Liver (tissue), 9 donors: ENCODE measurements around the gene L1TD1. TPM values are rescaled to one million over a fixed set of nuclear protein-coding genes. Genes with fewer than 3 reads are reported as not detected.

Experiments used
- DNase-seq: peaks from one replicate; pipeline ENCODE4 v3.0.0-alpha.2; 2017; ENCODE audit warnings: low spot score
- H3K27ac ChIP-seq, 2 donors: one replicate each; pipeline ENCODE4 v1.7.0; 2013; ENCODE audit warnings: inconsistent platforms in 2 of 2, low read length in 2 of 2, control low read depth in 1 of 2, low read depth in 1 of 2, mild to moderate bottlenecking in 1 of 2
- H3K27me3 ChIP-seq, 4 donors: one replicate each; pipeline versions ENCODE4 v1.6.1 to v1.7.0; 2013; ENCODE audit warnings: low read length in 3 of 4, inconsistent platforms in 1 of 4, mild to moderate bottlenecking in 1 of 4, moderate library complexity in 1 of 4; ENCODE audit not compliant: control insufficient read depth in 4 of 4, insufficient read depth in 4 of 4
- H3K36me3 ChIP-seq, 4 donors: one replicate each; pipeline versions ENCODE4 v1.6.1 to v1.7.0; 2013; ENCODE audit warnings: low read length in 3 of 4, mild to moderate bottlenecking in 3 of 4, low read depth in 1 of 4, moderate library complexity in 1 of 4; ENCODE audit not compliant: control insufficient read depth in 4 of 4, insufficient read depth in 3 of 4
- H3K4me1 ChIP-seq, 4 donors: one replicate each; pipeline versions ENCODE4 v1.6.1 to v1.7.0; 2013; ENCODE audit warnings: low read length in 3 of 4, mild to moderate bottlenecking in 3 of 4, moderate library complexity in 1 of 4; ENCODE audit not compliant: control insufficient read depth in 4 of 4, insufficient read depth in 4 of 4
- H3K4me3 ChIP-seq, 3 donors: one replicate each; pipeline versions ENCODE4 v1.6.1 to v1.7.0; 2013; ENCODE audit warnings: low read length in 3 of 3, control low read depth in 1 of 3, low read depth in 1 of 3, mild to moderate bottlenecking in 1 of 3
- H3K9ac ChIP-seq, 2 donors: one replicate each; pipeline ENCODE4 v1.7.0; 2013; ENCODE audit warnings: low read length in 2 of 2, mild to moderate bottlenecking in 2 of 2, moderate library complexity in 2 of 2, control low read depth in 1 of 2, low read depth in 1 of 2
- H3K9me3 ChIP-seq, 4 donors: one replicate each; pipeline versions ENCODE4 v1.6.1 to v1.7.0; 2013; ENCODE audit warnings: low read length in 3 of 4; ENCODE audit not compliant: control insufficient read depth in 4 of 4
- ATF3 ChIP-seq: IDR thresholded peaks from 2 replicates; pipeline ENCODE4 v1.6.1; 2016; ENCODE audit warnings: antibody characterized with exemption
- FOXA1 ChIP-seq: IDR thresholded peaks from 2 replicates; pipeline ENCODE4 v1.6.1; 2016; ENCODE audit warnings: antibody characterized with exemption
- FOXA2 ChIP-seq: IDR thresholded peaks from 2 replicates; pipeline ENCODE4 v1.6.1; 2016; ENCODE audit warnings: antibody characterized with exemption
- GABPA ChIP-seq, 2 donors: IDR thresholded peaks in 1 of 2; conservative IDR thresholded peaks in 1 of 2; 2 replicates each; pipeline ENCODE4 v1.6.1; 2016; ENCODE audit warnings: antibody characterized with exemption in 2 of 2, mild to moderate bottlenecking in 1 of 2, moderate library complexity in 1 of 2
- HNF4A ChIP-seq, 2 donors: conservative IDR thresholded peaks; 2 replicates each; pipeline ENCODE4 v1.6.1; 2016; ENCODE audit warnings: antibody characterized with exemption in 2 of 2, mild to moderate bottlenecking in 2 of 2
- HNF4G ChIP-seq: IDR thresholded peaks from 2 replicates; pipeline ENCODE4 v1.6.1; 2016; ENCODE audit warnings: antibody characterized with exemption
- JUND ChIP-seq, 2 donors: IDR thresholded peaks; 2 replicates each; pipeline ENCODE4 v1.6.1; 2016; ENCODE audit warnings: antibody characterized with exemption in 2 of 2
- NR2F2 ChIP-seq: IDR thresholded peaks from 2 replicates; pipeline ENCODE4 v1.6.1; 2016; ENCODE audit warnings: antibody characterized with exemption
- RAD21 ChIP-seq, 2 donors: IDR thresholded peaks; 2 replicates each; pipeline ENCODE4 v1.6.1; 2016; ENCODE audit warnings: antibody characterized with exemption in 2 of 2, mild to moderate bottlenecking in 2 of 2
- REST ChIP-seq: IDR thresholded peaks from 2 replicates; pipeline ENCODE4 v1.6.1; 2016; ENCODE audit warnings: antibody characterized with exemption, mild to moderate bottlenecking
- RXRA ChIP-seq, 2 donors: IDR thresholded peaks; 2 replicates each; pipeline ENCODE4 v1.6.1; 2017 to 2018; ENCODE audit warnings: antibody characterized with exemption in 2 of 2, mild to moderate bottlenecking in 1 of 2
- SP1 ChIP-seq: IDR thresholded peaks from 2 replicates; pipeline ENCODE4 v1.6.1; 2018; ENCODE audit warnings: antibody characterized with exemption, mild to moderate bottlenecking
- TAF1 ChIP-seq: conservative IDR thresholded peaks from 2 replicates; pipeline ENCODE4 v1.6.1; 2016; ENCODE audit warnings: antibody characterized with exemption, mild to moderate bottlenecking
- YY1 ChIP-seq: IDR thresholded peaks from 2 replicates; pipeline ENCODE4 v1.6.1; 2016; ENCODE audit warnings: antibody characterized with exemption, mild to moderate bottlenecking
- WGBS: extraction: QIAGEN DNeasy Blood & Tissue Kit; methylation state at CpG from one replicate; pipeline ENCODE4 v1.1.7; 2013; 5-methylcytosine and 5-hydroxymethylcytosine counted together
- polyA plus RNA-seq, 2 donors: library from polyadenylated mRNA; stranded (reverse) in 1 of 2; unstranded in 1 of 2; fragments of 200-250 nt in 1 of 2; fragments of >200 nt in 1 of 2; fragmentation: Nextera tagmentation in 1 of 2; extraction: Ambion mirVana in 1 of 2; gene quantifications; one replicate each; pipeline versions ENCODE4 v1.2.1 to v1.2.3, GENCODE V29; 2013 to 2015
- total RNA-seq, 2 donors: library from RNA; depleted of rRNA; stranded (reverse); fragments of >200 nt; gene quantifications; one replicate each; pipeline ENCODE4 v1.2.3, GENCODE V29; 2014
- TF ChIP-seq, protein P1 (sequence below): IDR thresholded peaks from 2 replicates; pipeline ENCODE4 v1.6.1; 2016; ENCODE audit warnings: antibody characterized with exemption
- TF ChIP-seq, protein P2 (sequence below): IDR thresholded peaks from 2 replicates; pipeline ENCODE4 v1.6.1; 2016; ENCODE audit warnings: antibody characterized with exemption
- TF ChIP-seq, protein P3 (sequence below): fragments of 150-350 bp; IDR thresholded peaks from 2 replicates; pipeline ENCODE4 v1.5.1; 2017; ENCODE audit warnings: improper control_type of control experiment, low read depth, low read length; ENCODE audit not compliant: missing input control
- donor health status: healthy.
- donor health status: healthy.
- donor health status: healthy.
- donor health status: healthy.
- donor health status: healthy.

The L1TD1 gene
- total and polyA plus RNA-seq, 4 donors = under 0.01 to 0.14 (median 0.01) TPM; not detected in 1

GRCh38 chr1:62198069-62198780 is 3.6 kb downstream of the L1TD1 start:
- Histone ChIP-seq H3K36me3 (no peaks in the 10 kb centered on the region), H3K27me3 (no peaks in the 10 kb centered on the region), H3K4me1 (peaks cover 6 to 11% (median 7%) of the 10 kb centered on the region in 4 donors), H3K27ac (no peak overlapping the region), H3K4me3 (no peak overlapping the region), H3K9me3 (no peaks in the 10 kb centered on the region), H3K9ac (no peak overlapping the region)
- TF ChIP-seq FOXA1 (no peak), JUND (IDR thresholded peaks at IDR 0.05) (no peak), TAF1 (no peak), HNF4G (no peak), YY1 (no peak), NR2F2 (no peak), ATF3 (no peak), REST (no peak), RXRA (IDR thresholded peaks at IDR 0.05) (no peak), HNF4A (conservative IDR thresholded peaks at IDR 0.05) (no peak), FOXA2 (no peak), GABPA (IDR thresholded peaks at IDR 0.05 in 1 of 2, conservative IDR thresholded peaks at IDR 0.05 in 1 of 2) (no peak)
- TF ChIP-seq, protein P1, sequence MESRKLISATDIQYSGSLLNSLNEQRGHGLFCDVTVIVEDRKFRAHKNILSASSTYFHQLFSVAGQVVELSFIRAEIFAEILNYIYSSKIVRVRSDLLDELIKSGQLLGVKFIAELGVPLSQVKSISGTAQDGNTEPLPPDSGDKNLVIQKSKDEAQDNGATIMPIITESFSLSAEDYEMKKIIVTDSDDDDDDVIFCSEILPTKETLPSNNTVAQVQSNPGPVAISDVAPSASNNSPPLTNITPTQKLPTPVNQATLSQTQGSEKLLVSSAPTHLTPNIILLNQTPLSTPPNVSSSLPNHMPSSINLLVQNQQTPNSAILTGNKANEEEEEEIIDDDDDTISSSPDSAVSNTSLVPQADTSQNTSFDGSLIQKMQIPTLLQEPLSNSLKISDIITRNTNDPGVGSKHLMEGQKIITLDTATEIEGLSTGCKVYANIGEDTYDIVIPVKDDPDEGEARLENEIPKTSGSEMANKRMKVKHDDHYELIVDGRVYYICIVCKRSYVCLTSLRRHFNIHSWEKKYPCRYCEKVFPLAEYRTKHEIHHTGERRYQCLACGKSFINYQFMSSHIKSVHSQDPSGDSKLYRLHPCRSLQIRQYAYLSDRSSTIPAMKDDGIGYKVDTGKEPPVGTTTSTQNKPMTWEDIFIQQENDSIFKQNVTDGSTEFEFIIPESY = no peak
- TF ChIP-seq, protein P2, sequence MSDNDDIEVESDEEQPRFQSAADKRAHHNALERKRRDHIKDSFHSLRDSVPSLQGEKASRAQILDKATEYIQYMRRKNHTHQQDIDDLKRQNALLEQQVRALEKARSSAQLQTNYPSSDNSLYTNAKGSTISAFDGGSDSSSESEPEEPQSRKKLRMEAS = no peak
- TF ChIP-seq, protein P3, sequence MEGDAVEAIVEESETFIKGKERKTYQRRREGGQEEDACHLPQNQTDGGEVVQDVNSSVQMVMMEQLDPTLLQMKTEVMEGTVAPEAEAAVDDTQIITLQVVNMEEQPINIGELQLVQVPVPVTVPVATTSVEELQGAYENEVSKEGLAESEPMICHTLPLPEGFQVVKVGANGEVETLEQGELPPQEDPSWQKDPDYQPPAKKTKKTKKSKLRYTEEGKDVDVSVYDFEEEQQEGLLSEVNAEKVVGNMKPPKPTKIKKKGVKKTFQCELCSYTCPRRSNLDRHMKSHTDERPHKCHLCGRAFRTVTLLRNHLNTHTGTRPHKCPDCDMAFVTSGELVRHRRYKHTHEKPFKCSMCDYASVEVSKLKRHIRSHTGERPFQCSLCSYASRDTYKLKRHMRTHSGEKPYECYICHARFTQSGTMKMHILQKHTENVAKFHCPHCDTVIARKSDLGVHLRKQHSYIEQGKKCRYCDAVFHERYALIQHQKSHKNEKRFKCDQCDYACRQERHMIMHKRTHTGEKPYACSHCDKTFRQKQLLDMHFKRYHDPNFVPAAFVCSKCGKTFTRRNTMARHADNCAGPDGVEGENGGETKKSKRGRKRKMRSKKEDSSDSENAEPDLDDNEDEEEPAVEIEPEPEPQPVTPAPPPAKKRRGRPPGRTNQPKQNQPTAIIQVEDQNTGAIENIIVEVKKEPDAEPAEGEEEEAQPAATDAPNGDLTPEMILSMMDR = no peak
- no peak for DNase-seq
- WGBS = 53% methylated on average over 14 of the region's 14 CpGs

GRCh38 chr1:62198781-62199125 is 4.1 kb downstream of the L1TD1 start:
- Histone ChIP-seq H3K27me3 (no peaks in the 10 kb centered on the region), H3K9me3 (no peaks in the 10 kb centered on the region), H3K36me3 (no peaks in the 10 kb centered on the region), H3K4me3 (no peak overlapping the region), H3K9ac (no peak overlapping the region), H3K27ac (no peak overlapping the region), H3K4me1 (peaks cover 6 to 11% (median 7%) of the 10 kb centered on the region in 4 donors)
- 12% methylated on average over 3 of the region's 3 CpGs for WGBS
- no peak for DNase-seq
- TF ChIP-seq SP1 (peak; percentile 36), ATF3 (peak; percentile 62), FOXA1 (no peak), RAD21 (IDR thresholded peaks at IDR 0.05) (no peak), NR2F2 (peak; percentile 27), HNF4G (peak; percentile 18), JUND (IDR thresholded peaks at IDR 0.05) (peak; percentile 44 to 50), TAF1 (no peak), GABPA (IDR thresholded peaks at IDR 0.05 in 1 of 2, conservative IDR thresholded peaks at IDR 0.05 in 1 of 2) (no peak)
- TF ChIP-seq, protein P1 = no peak
- TF ChIP-seq, protein P2 = no peak
